IPS-15b (cell line): ENCODE data around the gene EPB41L4A.

Experiments
- H3K27me3 ChIP-seq: one replicate; pipeline ENCODE4 v1.6.1; 2013; ENCODE audit warnings: low read length; ENCODE audit not compliant: control insufficient read depth, insufficient read depth
- H3K36me3 ChIP-seq: one replicate; pipeline ENCODE4 v1.6.1; 2013; ENCODE audit warnings: low read length; ENCODE audit not compliant: control insufficient read depth, insufficient read depth
- H3K4me1 ChIP-seq: one replicate; pipeline ENCODE4 v1.6.1; 2013; ENCODE audit warnings: mild to moderate bottlenecking, low read length; ENCODE audit not compliant: control insufficient read depth, insufficient read depth
- H3K4me3 ChIP-seq: one replicate; pipeline ENCODE4 v1.5.1; 2013; ENCODE audit warnings: low read depth, low read length
- H3K9ac ChIP-seq: one replicate; pipeline ENCODE4 v1.6.1; 2013; ENCODE audit warnings: low read depth, mild to moderate bottlenecking, low read length
- H3K9me3 ChIP-seq: one replicate; pipeline ENCODE4 v1.6.1; 2013; ENCODE audit warnings: mild to moderate bottlenecking, low read length; ENCODE audit not compliant: control insufficient read depth, insufficient read depth

The EPB41L4A gene

DNA sequence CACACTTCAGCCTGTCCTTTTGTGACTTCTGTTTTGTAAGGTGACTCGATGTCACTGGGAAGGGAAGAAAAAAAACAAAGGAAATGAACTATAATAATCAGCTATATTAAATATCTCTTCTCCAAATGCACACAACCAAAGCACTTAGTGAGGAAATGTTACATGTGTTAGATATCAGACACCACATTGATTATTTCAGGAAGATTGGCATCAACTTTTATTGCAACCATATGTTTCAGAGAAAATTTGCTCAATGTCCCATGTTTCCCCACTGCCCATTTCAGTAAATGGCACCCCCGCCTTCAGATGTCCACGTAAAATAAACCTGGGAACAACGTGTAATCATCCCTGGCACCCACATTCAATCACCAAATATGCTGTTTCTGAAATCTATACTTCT lies 151.8 kb downstream of the EPB41L4A start:
- H3K9me3 ChIP-seq = no peaks in the 10 kb centered on the region
- H3K9ac ChIP-seq = no peak overlapping the region

DNA sequence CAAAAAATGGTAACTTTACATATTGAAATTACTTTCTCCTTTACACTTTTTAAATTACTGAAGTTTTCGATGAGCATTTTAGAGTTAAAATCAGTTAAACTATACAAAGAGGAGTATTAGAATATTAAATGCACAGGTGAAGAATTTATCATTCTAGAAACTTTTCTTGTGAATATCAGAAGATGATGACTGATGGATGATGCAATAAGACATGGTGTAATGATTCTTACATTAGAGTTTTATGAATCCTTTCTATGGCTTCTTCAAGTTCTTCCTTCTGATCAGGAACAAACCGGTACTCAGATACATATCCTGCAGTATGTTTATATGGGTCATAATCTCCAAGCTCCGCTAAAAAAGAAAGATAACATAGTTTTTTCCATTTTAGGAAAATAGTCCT lies 154.4 kb downstream of the EPB41L4A start:
- Histone ChIP-seq H3K4me1 (no peaks in the 10 kb centered on the region), H3K9me3 (no peaks in the 10 kb centered on the region), H3K4me3 (no peak overlapping the region), H3K9ac (no peak overlapping the region), H3K27me3 (no peaks in the 10 kb centered on the region), H3K36me3 (no peaks in the 10 kb centered on the region)

More for the DNA sequence above, 151.8 kb downstream of the EPB41L4A start:
- H3K27me3 ChIP-seq = no peaks in the 10 kb centered on the region
- H3K36me3 ChIP-seq = no peaks in the 10 kb centered on the region
- H3K4me3 ChIP-seq = no peak overlapping the region
- no peaks in the 10 kb centered on the region for H3K4me1 ChIP-seq

GRCh38 chr5:112264151-112264550 lies 154.9 kb downstream of the EPB41L4A start:
- no peaks in the 10 kb centered on the region for H3K27me3 ChIP-seq
- no peak overlapping the region for H3K9ac ChIP-seq
- no peak overlapping the region for H3K4me3 ChIP-seq
- no peaks in the 10 kb centered on the region for H3K9me3 ChIP-seq
- H3K36me3 ChIP-seq = no peaks in the 10 kb centered on the region
- no peaks in the 10 kb centered on the region for H3K4me1 ChIP-seq

GRCh38 chr5:112263469-112263868 lies 155.6 kb downstream of the EPB41L4A start:
- no peaks in the 10 kb centered on the region for H3K36me3 ChIP-seq
- H3K4me1 ChIP-seq = no peaks in the 10 kb centered on the region
- no peaks in the 10 kb centered on the region for H3K9me3 ChIP-seq
- H3K4me3 ChIP-seq = no peak overlapping the region
- no peak overlapping the region for H3K9ac ChIP-seq
- H3K27me3 ChIP-seq = no peaks in the 10 kb centered on the region

DNA sequence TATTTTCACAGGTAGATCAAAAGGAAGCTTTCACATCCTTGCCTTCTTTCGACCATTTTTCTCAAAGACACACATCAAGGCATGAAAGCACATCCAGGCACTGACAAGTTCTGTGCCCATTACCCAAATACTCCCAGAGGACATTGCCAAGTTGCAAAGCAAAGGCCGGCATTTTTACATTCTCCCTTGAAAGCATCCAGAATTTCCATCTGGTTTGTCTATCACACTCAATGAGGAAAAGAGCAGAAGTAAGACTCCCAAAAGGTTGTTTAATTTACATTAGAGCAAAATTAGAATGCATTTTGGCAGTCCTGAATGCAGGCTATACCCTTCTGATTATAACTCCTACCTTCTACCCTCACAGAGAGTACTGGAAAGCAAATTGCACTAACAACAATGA lies 160.5 kb downstream of the EPB41L4A start:
- Histone ChIP-seq H3K4me1 (peaks cover 5% of the 10 kb centered on the region), H3K27me3 (no peaks in the 10 kb centered on the region), H3K4me3 (no peak overlapping the region), H3K36me3 (no peaks in the 10 kb centered on the region), H3K9ac (no peak overlapping the region), H3K9me3 (no peaks in the 10 kb centered on the region)

DNA sequence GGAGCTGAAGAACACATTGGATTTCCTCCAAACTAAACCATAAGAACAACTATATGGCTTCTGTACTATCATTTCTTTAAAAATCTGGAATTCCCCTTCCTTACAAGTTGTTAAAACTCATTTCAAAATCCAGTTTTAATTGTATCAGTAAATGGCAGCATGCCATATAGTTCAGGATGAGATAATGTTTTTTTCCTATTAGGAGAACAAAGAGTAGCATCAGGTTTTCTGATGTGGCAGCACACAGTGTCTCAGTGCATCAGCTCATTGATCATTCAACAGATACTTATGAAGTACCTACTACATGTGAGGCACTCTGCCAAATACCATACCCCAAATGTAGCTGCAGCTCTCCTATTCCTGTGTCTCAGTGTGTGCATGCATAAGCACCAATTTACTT lies 161.1 kb downstream of the EPB41L4A start:
- Histone ChIP-seq H3K4me1 (peaks cover 5% of the 10 kb centered on the region), H3K9me3 (no peaks in the 10 kb centered on the region), H3K9ac (no peak overlapping the region), H3K27me3 (no peaks in the 10 kb centered on the region), H3K4me3 (no peak overlapping the region), H3K36me3 (no peaks in the 10 kb centered on the region)

DNA sequence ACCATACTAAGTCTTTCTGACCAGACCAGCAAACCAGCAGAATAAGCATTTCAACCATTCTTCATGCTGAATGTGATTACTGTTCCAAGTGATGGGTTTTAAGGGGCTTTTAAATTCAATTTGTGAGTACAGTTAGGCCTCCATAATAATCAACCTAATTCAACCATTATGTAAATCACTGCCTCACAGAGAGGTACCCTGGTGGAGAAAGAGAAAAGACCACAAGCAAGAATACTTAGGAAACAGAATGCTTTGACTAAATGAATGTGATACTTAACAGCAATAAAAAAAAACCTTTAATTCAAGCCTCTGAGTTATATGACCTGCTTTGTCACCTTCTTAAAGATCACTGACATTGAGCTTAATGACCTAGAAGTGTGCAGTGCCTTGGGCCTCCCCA lies 162.1 kb downstream of the EPB41L4A start:
- peaks cover 5% of the 10 kb centered on the region for H3K4me1 ChIP-seq
- H3K36me3 ChIP-seq = no peaks in the 10 kb centered on the region
- H3K27me3 ChIP-seq = no peaks in the 10 kb centered on the region
- H3K9me3 ChIP-seq = no peaks in the 10 kb centered on the region
- no peak overlapping the region for H3K9ac ChIP-seq
- H3K4me3 ChIP-seq = no peak overlapping the region

DNA sequence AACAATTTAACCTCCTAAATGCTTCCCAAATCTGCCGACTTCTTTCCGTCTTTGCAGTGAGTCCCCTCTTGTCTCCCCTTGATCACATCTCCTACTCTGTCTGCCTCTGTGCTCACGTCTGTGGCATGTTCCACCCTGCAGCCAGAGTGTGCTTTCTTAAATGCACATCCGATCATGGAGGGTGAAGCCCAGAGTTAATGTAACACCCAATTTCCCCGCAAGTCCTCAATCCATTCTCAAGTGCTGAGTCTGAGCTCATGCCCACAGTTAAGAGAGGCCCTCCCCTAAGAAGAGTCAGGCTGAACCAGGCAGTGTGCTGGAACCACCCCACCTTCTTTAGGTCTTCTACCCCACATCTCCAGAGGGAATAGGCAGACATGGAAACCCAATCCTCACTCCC lies 164.8 kb downstream of the EPB41L4A start:
- H3K36me3 ChIP-seq = no peaks in the 10 kb centered on the region
- H3K4me3 ChIP-seq = no peak overlapping the region
- H3K27me3 ChIP-seq = no peaks in the 10 kb centered on the region
- no peaks in the 10 kb centered on the region for H3K9me3 ChIP-seq
- no peak overlapping the region for H3K9ac ChIP-seq
- peaks cover 5% of the 10 kb centered on the region for H3K4me1 ChIP-seq

DNA sequence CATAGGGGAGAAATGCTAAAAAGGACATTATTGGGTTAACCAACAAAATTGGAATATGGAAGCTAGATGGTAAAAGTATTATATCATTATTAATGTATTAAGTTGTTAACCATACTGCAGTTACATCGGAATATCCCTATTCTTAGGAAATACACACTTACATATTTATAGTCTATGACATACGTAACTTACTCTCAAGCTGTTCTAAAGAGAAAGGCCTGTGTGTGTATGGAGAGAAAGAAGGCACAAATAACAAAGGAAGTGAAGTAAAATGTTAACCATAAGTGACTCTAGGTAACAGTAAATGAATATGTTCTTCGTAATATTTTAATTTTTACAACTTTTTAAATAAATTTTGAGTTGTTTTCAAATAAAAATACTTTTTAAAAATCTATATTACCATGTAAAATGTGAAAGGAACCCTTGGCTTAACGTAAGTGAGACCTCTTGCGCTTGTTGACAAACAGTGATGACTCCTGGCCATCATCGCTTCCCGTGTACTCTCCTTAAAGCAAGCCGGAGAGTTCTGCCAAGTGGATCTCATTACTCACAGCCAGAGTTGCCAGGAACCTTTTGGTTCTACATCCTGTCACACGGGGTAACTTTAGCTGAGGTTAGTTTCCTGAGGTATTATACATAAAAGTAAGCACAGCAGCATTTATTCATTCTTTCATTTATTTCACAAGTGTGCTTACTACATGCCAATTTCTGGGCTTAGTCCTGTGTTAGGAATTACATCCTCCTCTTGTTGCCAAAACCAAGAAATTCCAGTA lies 165.4 kb downstream of the EPB41L4A start:
- H3K27me3 ChIP-seq = no peaks in the 10 kb centered on the region
- H3K4me3 ChIP-seq = no peak overlapping the region
- H3K36me3 ChIP-seq = no peaks in the 10 kb centered on the region
- no peak overlapping the region for H3K9ac ChIP-seq
- no peaks in the 10 kb centered on the region for H3K9me3 ChIP-seq
- H3K4me1 ChIP-seq = peaks cover 5% of the 10 kb centered on the region

GRCh38 chr5:112250551-112250950 lies 168.5 kb downstream of the EPB41L4A start:
- Histone ChIP-seq H3K4me3 (no peak overlapping the region), H3K27me3 (no peaks in the 10 kb centered on the region), H3K4me1 (peaks cover 7% of the 10 kb centered on the region), H3K9me3 (no peaks in the 10 kb centered on the region), H3K9ac (no peak overlapping the region), H3K36me3 (no peaks in the 10 kb centered on the region)

GRCh38 chr5:112248623-112249022 lies 170.5 kb downstream of the EPB41L4A start:
- H3K27me3 ChIP-seq = no peaks in the 10 kb centered on the region
- no peak overlapping the region for H3K4me3 ChIP-seq
- H3K4me1 ChIP-seq = peaks cover 7% of the 10 kb centered on the region
- H3K9ac ChIP-seq = no peak overlapping the region
- no peaks in the 10 kb centered on the region for H3K36me3 ChIP-seq
- H3K9me3 ChIP-seq = no peaks in the 10 kb centered on the region

- no peaks in the 10 kb centered on the region for H3K27me3 ChIP-seq
- no peak overlapping the region for H3K9ac ChIP-seq
- peaks cover 7% of the 10 kb centered on the region for H3K4me1 ChIP-seq
- H3K36me3 ChIP-seq = no peaks in the 10 kb centered on the region
- no peaks in the 10 kb centered on the region for H3K9me3 ChIP-seq
- no peak overlapping the region for H3K4me3 ChIP-seq
Observed at GRCh38 chr5:112247960-112248359, 171.1 kb downstream of the EPB41L4A start.
